ENCODE data around the gene DLG5. TPM values are rescaled to one million over a fixed set of nuclear protein-coding genes. Genes with fewer than 3 reads are reported as not detected.

DLG5 gene
- total RNA-seq, 3 donors from 2014 or later = 43.0 to 192 (median 138) TPM

GRCh38 chr10:77829356-77829755 is 97.2 kb downstream of the DLG5 start:
- Histone ChIP-seq H3K4me3 (no peak overlapping the region), H3K36me3 (peaks cover 19% of the 10 kb centered on the region)

GRCh38 chr10:77828377-77828776 is 98.2 kb downstream of the DLG5 start:
- Histone ChIP-seq H3K27ac (no peak overlapping the region), H3K4me1 (no peaks in the 10 kb centered on the region), H3K27me3 (no peaks in the 10 kb centered on the region), H3K4me3 (no peak overlapping the region), H3K9me3 (no peaks in the 10 kb centered on the region), H3K36me3 (peaks cover 14% of the 10 kb centered on the region)
- DNase-seq (ENCODE audit: low spot score in 2 of 2) = no peak
- TF ChIP-seq POLR2A (IDR thresholded peaks at IDR 0.05) (no peak), CTCF (IDR thresholded peaks at IDR 0.05) (no peak), POLR2AphosphoS5 (IDR thresholded peaks at IDR 0.05) (no peak)
- intact Hi-C loops (cut with DNase I; ENCODE audit: low total_unique reads) = no loop called here

More at GRCh38 chr10:77829356-77829755, 97.2 kb downstream of the DLG5 start:
- intact Hi-C loops (cut with DNase I; ENCODE audit: low total_unique reads) = no loop called here
- Histone ChIP-seq H3K27ac (no peak overlapping the region), H3K9me3 (no peaks in the 10 kb centered on the region), H3K4me1 (no peaks in the 10 kb centered on the region), H3K27me3 (no peaks in the 10 kb centered on the region)
- TF ChIP-seq CTCF (IDR thresholded peaks at IDR 0.05) (no peak), POLR2A (IDR thresholded peaks at IDR 0.05) (no peak)
- DNase-seq (ENCODE audit: low spot score in 2 of 2) = no peak

GRCh38 chr10:77827366-77827765 is 99.2 kb downstream of the DLG5 start:
- Histone ChIP-seq H3K36me3 (peaks cover 12% of the 10 kb centered on the region), H3K27me3 (no peaks in the 10 kb centered on the region), H3K9me3 (no peaks in the 10 kb centered on the region), H3K4me3 (no peak overlapping the region), H3K4me1 (no peaks in the 10 kb centered on the region), H3K27ac (no peak overlapping the region)
- DNase-seq (ENCODE audit: low spot score in 2 of 2) = no peak
- intact Hi-C loops (cut with DNase I; ENCODE audit: low total_unique reads) = no loop called here
- TF ChIP-seq POLR2A (IDR thresholded peaks at IDR 0.05) (no peak), CTCF (IDR thresholded peaks at IDR 0.05) (no peak), POLR2AphosphoS5 (IDR thresholded peaks at IDR 0.05) (no peak)

GRCh38 chr10:77825965-77826364 is 100.6 kb downstream of the DLG5 start:
- no peaks in the 10 kb centered on the region for H3K27me3 ChIP-seq
- TF ChIP-seq POLR2A (IDR thresholded peaks at IDR 0.05) = no peak
- TF ChIP-seq POLR2AphosphoS5 (IDR thresholded peaks at IDR 0.05) = no peak
- no peak for TF ChIP-seq CTCF (IDR thresholded peaks at IDR 0.05)
- H3K36me3 ChIP-seq = peaks cover 13% of the 10 kb centered on the region
- no peaks in the 10 kb centered on the region for H3K4me1 ChIP-seq
- intact Hi-C loops (cut with DNase I; ENCODE audit: low total_unique reads) = no loop called here
- H3K9me3 ChIP-seq = no peaks in the 10 kb centered on the region
- no peak overlapping the region for H3K4me3 ChIP-seq
- no peak overlapping the region for H3K27ac ChIP-seq
- DNase-seq (ENCODE audit: low spot score in 2 of 2) = no peak

- H3K36me3 ChIP-seq = peaks cover 9% of the 10 kb centered on the region
- H3K4me1 ChIP-seq = no peaks in the 10 kb centered on the region
- intact Hi-C loops (cut with DNase I; ENCODE audit: low total_unique reads) = no loop called here
- no peak for DNase-seq (ENCODE audit: low spot score in 2 of 2)
- no peak overlapping the region for H3K4me3 ChIP-seq
- no peaks in the 10 kb centered on the region for H3K9me3 ChIP-seq
- no peak overlapping the region for H3K27ac ChIP-seq
- TF ChIP-seq POLR2AphosphoS5 (IDR thresholded peaks at IDR 0.05) (no peak), POLR2A (IDR thresholded peaks at IDR 0.05) (no peak), CTCF (IDR thresholded peaks at IDR 0.05) (no peak)
- H3K27me3 ChIP-seq = no peaks in the 10 kb centered on the region
Observed at GRCh38 chr10:77824908-77825307, 101.6 kb downstream of the DLG5 start.
